Measurements from ENCODE around the gene OGT.
"Not testable (repeated sequence)": the region's sequence is repeated elsewhere in the genome, so short reads cannot be mapped to it uniquely, and the experiment has no call there.

OGT gene

GRCh38 chrX:71599965-71600364 lies 67.1 kb downstream of the OGT start:
- DNase-seq, result no peak

GRCh38 chrX:71603618-71604017 lies 70.7 kb downstream of the OGT start:
- peak; percentile 23 for DNase-seq

GRCh38 chrX:71604141-71604540 lies 71.2 kb downstream of the OGT start:
- peak; percentile 19 for DNase-seq

DNA sequence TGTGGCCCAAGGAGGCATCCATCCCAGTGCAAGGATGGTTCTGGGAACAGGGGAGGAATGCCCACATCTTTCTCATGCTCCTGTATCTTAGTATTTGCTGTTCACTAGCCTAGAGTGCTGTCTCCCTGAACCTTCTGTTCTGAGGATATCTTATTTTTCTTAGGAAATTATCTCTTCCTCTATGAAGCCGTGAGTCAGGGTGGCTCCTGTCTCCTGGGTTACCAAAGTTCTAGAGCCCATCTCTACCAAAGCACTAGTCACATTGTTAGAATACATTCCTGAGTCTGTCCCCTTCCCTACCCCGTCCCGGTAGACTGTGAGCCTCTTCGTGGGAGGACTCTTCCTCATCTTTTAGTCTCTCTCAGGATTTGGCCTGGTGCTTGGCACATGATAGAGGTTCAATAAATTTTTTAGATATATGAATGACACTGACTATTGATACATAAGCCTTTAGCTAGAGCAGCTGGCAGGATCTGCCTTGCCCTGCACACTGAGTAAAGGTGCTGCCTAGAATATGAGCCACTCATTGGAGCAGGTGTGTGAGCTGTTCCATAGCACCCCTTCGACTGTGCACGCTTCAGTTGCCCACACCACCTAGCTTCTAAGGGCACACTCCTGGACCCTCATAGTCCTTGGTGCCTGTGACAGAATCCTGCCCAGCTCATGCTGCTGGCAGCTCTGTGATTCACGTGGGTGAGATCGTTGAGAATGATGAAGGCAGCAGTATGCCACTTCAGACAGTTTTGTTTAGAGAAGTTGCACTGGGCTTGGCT lies 72.1 kb downstream of the OGT start:
- no peak for DNase-seq

- no peak for DNase-seq
These were observed 73.8 kb downstream of the OGT start for GRCh38 chrX:71606536-71607216.

- no peak for DNase-seq
These were observed 74.6 kb downstream of the OGT start for GRCh38 chrX:71607488-71607887.

DNA sequence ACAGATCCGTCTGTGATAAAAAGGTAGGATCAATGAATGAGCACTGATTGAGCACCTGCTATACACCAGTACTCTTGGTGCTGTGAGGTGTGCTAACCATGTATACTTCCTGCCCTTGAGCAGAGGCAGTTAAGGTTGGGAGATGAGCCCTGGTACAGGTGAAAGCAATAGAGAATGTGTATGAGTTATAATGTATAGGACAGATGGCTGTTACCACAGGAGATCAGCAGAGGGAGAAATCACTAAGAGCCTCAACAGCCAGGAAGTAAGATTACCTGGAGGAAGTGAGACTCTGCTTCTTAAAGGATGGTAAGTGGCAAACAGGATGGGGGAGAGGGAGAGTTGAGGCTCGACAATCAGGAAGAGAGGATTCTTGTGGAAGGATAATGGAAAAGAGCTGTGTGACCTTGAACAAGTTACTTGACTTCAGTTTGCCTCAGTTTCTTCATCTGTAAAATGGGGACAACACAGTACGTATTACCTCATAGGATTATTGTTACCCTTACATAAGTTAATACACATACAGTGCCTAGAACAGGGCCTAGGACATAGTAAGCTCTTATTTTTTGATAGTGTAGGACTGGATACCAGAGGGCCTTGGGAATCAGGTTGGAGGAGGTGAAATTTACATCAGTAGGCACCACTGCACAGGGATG lies 76.3 kb downstream of the OGT start:
- DNase-seq, result no peak

- not testable (repeated sequence) for DNase-seq
These were observed 78.8 kb downstream of the OGT start for GRCh38 chrX:71611736-71612135.

GRCh38 chrX:71612256-71612655 lies 79.4 kb downstream of the OGT start:
- no peak for DNase-seq

- no peak for DNase-seq
These were observed 82.2 kb downstream of the OGT start for GRCh38 chrX:71615056-71615455.

- no peak for DNase-seq
These were observed 83.0 kb downstream of the OGT start for GRCh38 chrX:71615954-71616353.

DNA sequence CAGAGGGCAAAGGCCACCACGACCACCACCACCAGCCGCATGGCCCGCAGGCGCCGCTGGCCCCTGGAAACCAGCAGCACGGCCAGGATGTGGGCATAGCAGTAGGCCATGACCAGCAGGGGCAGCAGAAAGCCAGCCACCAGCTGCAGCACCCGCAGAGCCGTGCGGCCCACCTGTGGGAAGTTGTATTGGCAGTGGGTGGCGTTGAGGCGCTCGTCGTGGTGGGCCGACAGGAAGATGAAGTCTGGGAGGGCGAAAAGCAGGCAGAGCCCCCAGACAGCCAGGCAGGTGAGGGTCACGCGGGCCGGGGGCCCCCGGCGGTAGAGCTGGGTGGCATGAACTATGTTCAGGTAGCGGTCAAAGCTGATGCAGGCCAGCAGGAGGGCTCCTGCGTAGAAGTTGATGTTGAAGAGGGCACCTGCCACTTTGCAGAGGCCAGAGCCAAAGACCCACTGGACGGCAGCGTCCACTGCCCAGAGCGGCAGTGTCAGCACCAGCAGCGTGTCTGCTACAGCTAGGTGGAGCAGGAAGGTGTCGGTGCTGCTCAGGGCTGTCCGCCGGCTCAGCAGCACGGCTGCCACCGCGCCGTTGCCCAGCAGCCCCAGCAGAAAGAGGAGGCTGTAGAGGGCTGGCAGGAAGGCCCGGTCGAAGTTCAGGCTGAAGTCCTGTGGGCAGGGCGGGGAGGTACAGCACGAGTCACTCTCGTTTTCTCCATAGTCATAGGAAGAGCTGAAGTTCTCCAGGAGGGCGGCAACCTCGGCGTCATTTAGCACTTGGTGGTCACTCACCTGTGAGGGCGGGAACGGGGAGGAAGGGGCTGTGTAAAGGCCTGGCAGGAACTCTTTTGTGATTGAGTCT lies 84.0 kb downstream of the OGT start:
- no peak for DNase-seq

DNA sequence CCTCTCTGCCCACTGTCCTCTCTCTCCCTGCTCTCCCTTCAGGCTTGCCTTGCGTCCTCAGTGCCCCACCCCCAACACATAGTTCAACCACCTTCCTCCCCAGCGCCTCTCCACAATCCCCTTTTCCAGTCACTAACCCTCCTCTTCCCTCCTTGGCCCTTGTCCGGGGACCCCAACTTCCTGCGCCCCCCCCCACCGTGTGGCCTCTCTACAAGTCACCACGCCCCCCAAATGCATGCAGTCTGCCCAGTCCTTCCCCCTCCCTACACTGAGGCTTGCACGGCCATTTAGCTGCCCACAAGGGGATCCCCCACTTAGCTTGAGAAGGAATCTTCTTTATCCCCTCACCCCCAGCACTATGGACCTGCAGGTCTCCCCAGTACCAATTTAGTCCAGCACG lies 84.8 kb downstream of the OGT start:
- DNase-seq, result no peak

GRCh38 chrX:71618303-71618721 lies 85.4 kb downstream of the OGT start, which contains the start of gene CXCR3:
Gene CXCR3 (minus strand): TSS chrX:71618511. CDS start chrX:71618449, 62 bp downstream.
- DNase-seq, result no peak

GRCh38 chrX:71618787-71619186 lies 85.9 kb downstream of the OGT start:
- no peak for DNase-seq

GRCh38 chrX:71619193-71619592 lies 86.3 kb downstream of the OGT start:
- DNase-seq, result no peak

- no peak for DNase-seq
These were observed 87.1 kb downstream of the OGT start for GRCh38 chrX:71619986-71620385.

- DNase-seq, result no peak
These were observed 88.7 kb downstream of the OGT start for GRCh38 chrX:71621603-71622002.

DNA sequence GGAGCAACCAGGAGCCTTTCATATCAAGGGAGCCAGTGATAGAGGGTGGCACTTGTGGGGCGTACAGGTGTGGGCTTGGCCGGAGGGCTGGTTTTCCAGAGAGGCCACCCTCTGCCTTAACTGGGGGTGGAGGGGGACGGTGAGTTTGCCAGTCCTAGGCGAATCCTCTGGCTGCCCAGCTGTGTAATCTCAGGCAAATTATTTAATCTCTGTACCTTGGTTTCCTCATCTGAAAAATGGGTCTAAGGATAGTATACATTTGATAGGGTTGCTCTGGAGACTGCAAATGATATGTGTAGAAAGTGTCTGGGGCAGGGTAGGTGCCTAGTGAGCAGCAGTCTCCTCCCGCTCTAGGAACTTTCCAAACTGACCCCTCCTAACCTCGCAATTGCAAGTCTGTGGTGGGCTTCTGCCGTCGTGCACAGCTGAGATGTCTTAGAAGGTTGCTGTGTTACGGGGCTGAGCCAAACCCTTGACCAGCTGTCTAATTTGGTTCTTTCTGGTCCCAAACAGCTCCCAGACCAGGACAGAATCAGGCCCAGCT lies 89.2 kb downstream of the OGT start:
- no peak for DNase-seq

- peak; percentile 65 for DNase-seq
These were observed 89.9 kb downstream of the OGT start for GRCh38 chrX:71622576-71623450.

DNA sequence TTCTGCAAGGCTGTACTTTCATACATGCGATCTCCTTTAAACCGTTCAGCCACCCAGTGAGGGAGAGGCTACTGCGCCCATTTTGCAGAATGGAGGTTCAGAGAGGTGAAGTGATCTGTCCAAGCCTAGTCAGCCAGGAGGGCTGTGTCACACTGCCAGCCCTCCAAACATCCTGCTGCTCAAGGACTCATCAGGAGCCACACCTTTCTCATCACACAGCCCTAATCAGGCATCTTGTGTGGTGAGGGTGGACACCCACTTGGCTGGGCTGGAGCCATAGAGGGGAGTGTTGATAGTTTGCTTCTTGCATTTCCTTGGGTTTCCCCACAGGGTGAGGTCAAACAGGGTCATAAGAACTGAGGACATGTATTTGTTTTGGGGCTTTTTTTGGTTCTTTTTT lies 90.8 kb downstream of the OGT start:
- DNase-seq, result no peak

- no peak for DNase-seq
These were observed 92.6 kb downstream of the OGT start for GRCh38 chrX:71625471-71625870.

Data from fibroblast of skin of right biceps (primary cell).